SHP77 treated with DMSO at 0.1 percent for 48 hours (cell line): ENCODE results near the gene UBFD1.
"Not testable (repeated sequence)": the region's sequence is repeated elsewhere in the genome, so short reads cannot be mapped to it uniquely, and the experiment has no call there.

Experiments
- DNase-seq: peaks from one replicate; lab custom pipeline; 2025; lab: John Stamatoyannopoulos, UW

UBFD1 gene

GRCh38 chr16:23608194-23608593 lies 50.7 kb downstream of the UBFD1 start:
- DNase-seq: no peak

GRCh38 chr16:23609929-23610328 lies 52.4 kb downstream of the UBFD1 start:
- no peak for DNase-seq

GRCh38 chr16:23610905-23611304 lies 53.4 kb downstream of the UBFD1 start:
- DNase-seq: not testable (repeated sequence)

GRCh38 chr16:23611936-23612335 lies 54.4 kb downstream of the UBFD1 start:
- no peak for DNase-seq

- no peak for DNase-seq
Observed at GRCh38 chr16:23615805-23616204, 58.3 kb downstream of the UBFD1 start.
